H1 (cell line): ENCODE measurements around the gene ACCSL. TPM values are rescaled to one million over a fixed set of nuclear protein-coding genes. Genes with fewer than 3 reads are reported as not detected.
A peak's percentile ranks its signal among the peaks of the same experiment; 100 is the strongest.

Source experiments
- CTCF ChIA-PET: fragments of 300-600 bp; sonication (Branson Sonifier 250); formaldehyde crosslinking; loops from one replicate; lab custom pipeline; 2021; ENCODE audit not compliant: partially characterized antibody; lab: Charles Lee
- POLR2A ChIA-PET: fragments of 300-600 bp; sonication (Branson Sonifier 250); formaldehyde crosslinking; loops from one replicate; lab custom pipeline; 2021; ENCODE audit warnings: inconsistent platforms; ENCODE audit not compliant: partially characterized antibody; lab: Charles Lee
- DNase-seq, 2 experiments: peaks; one replicate each; pipeline versions ENCODE4 v3.0.0 to v3.0.0-alpha.2; 2010 to 2022; ENCODE audit warnings: low spot score in 2 of 2, low read depth in 1 of 2, mixed read lengths in 1 of 2
- FAIRE-seq: peaks from 2 replicates; lab custom pipeline; 2011; peaks lifted over from hg19 to GRCh38; lab: Jason Lieb, UNC
- H2AFZ ChIP-seq: 2 replicates; pipeline ENCODE4 v1.8.1; 2012; ENCODE audit warnings: low read length, inconsistent platforms
- H2AK5ac ChIP-seq: 2 replicates; pipeline ENCODE4 v1.6.1; 2013; ENCODE audit warnings: low read depth, low read length
- H2BK120ac ChIP-seq: replicated peaks from 2 replicates; pipeline ENCODE3; 2013; ENCODE audit warnings: low read depth, low read length, inconsistent platforms
- H2BK12ac ChIP-seq: 2 replicates; pipeline ENCODE4 v1.6.1; 2013; ENCODE audit warnings: low read depth, low read length
- H2BK15ac ChIP-seq: 2 replicates; pipeline ENCODE4 v1.6.1; 2013; ENCODE audit warnings: low read length
- H2BK20ac ChIP-seq: 2 replicates; pipeline ENCODE4 v1.6.1; 2013; ENCODE audit warnings: low read length
- H2BK5ac ChIP-seq: 2 replicates; pipeline ENCODE4 v1.6.1; 2013; ENCODE audit warnings: low read depth, low read length
- H3K14ac ChIP-seq: 2 replicates; pipeline ENCODE4 v1.6.1; 2013; ENCODE audit warnings: inconsistent platforms; ENCODE audit not compliant: insufficient read length
- H3K18ac ChIP-seq: 2 replicates; pipeline ENCODE4 v1.6.1; 2013; ENCODE audit warnings: low read length; ENCODE audit errors: extremely low read depth
- H3K23ac ChIP-seq: 2 replicates; pipeline ENCODE4 v1.6.1; 2013; ENCODE audit warnings: inconsistent platforms; ENCODE audit not compliant: insufficient read length
- H3K23me2 ChIP-seq: 2 replicates; pipeline ENCODE4 v1.6.1; 2013; ENCODE audit warnings: low read depth, low read length
- H3K27ac ChIP-seq: 2 replicates; pipeline ENCODE4 v1.6.1; 2011; ENCODE audit warnings: low read depth, low read length, inconsistent platforms
- H3K27me3 ChIP-seq, 4 experiments: replicated peaks in 1 of 4; 1 replicate in 1 of 4; 2 replicates in 3 of 4; pipeline versions ENCODE4 v1.6.1 to v1.8.1; 2011 to 2013; ENCODE audit warnings: low read length in 3 of 4, mild to moderate bottlenecking in 3 of 4, inconsistent platforms in 2 of 4, mixed read lengths in 2 of 4, moderate library complexity in 1 of 4; ENCODE audit not compliant: control insufficient read depth in 3 of 4, insufficient read depth in 3 of 4; ENCODE audit errors: extremely low read depth in 1 of 4
- H3K36me3 ChIP-seq, 4 experiments: 2 replicates each; pipeline versions ENCODE4 v1.6.1 to v1.8.1; 2011 to 2013; ENCODE audit warnings: mild to moderate bottlenecking in 4 of 4, low read length in 3 of 4, moderate library complexity in 2 of 4, control low read depth in 1 of 4, inconsistent platforms in 1 of 4; ENCODE audit not compliant: insufficient read depth in 4 of 4, control insufficient read depth in 2 of 4
- H3K4ac ChIP-seq: replicated peaks from 2 replicates; pipeline ENCODE3; 2013; ENCODE audit warnings: low read length, low read depth, mixed read lengths, inconsistent platforms; ENCODE audit not compliant: insufficient read length
- H3K4me1 ChIP-seq, 4 experiments: replicated peaks in 1 of 4; 1 replicate in 1 of 4; 2 replicates in 3 of 4; pipeline versions ENCODE4 v1.6.1 to v1.8.1; 2011 to 2013; ENCODE audit warnings: low read length in 3 of 4, inconsistent platforms in 2 of 4, mixed read lengths in 1 of 4; ENCODE audit not compliant: insufficient read depth in 4 of 4, control insufficient read depth in 3 of 4
- H3K4me2 ChIP-seq, 2 experiments: 2 replicates each; pipeline versions ENCODE4 v1.6.1 to v1.8.1; 2011 to 2013; ENCODE audit warnings: low read depth in 2 of 2, low read length in 2 of 2, control low read depth in 1 of 2, inconsistent platforms in 1 of 2, mild to moderate bottlenecking in 1 of 2; ENCODE audit not compliant: insufficient read depth in 1 of 2
- H3K4me3 ChIP-seq, 4 experiments: fragments of 200-600, 300-600 bp in 1 of 4; sonication (generic), shearing (Covaris generic), sonication (Bioruptor Twin) in 1 of 4; 2 replicates each; pipeline versions ENCODE4 v1.5.1 to v1.8.1; 2011 to 2016; ENCODE audit warnings: low read length in 4 of 4, low read depth in 3 of 4, control low read depth in 2 of 4, inconsistent platforms in 2 of 4, mild to moderate bottlenecking in 2 of 4, mixed read lengths in 1 of 4, moderate library complexity in 1 of 4; ENCODE audit not compliant: insufficient read depth in 2 of 4; ENCODE audit errors: extremely low read depth in 1 of 4
- H3K56ac ChIP-seq: replicated peaks from 2 replicates; pipeline ENCODE3; 2013; ENCODE audit warnings: low read depth, mild to moderate bottlenecking, mixed read lengths, low read length, inconsistent platforms; ENCODE audit not compliant: insufficient read length
- H3K79me1 ChIP-seq: 2 replicates; pipeline ENCODE4 v1.6.1; 2013; ENCODE audit warnings: low read depth, low read length, control low read depth
- H3K79me2 ChIP-seq, 2 experiments: 2 replicates each; pipeline versions ENCODE4 v1.6.1 to v1.8.1; 2012 to 2013; ENCODE audit warnings: low read length in 2 of 2, mild to moderate bottlenecking in 2 of 2, inconsistent platforms in 1 of 2; ENCODE audit not compliant: insufficient read depth in 2 of 2, control insufficient read depth in 1 of 2
- H3K9ac ChIP-seq, 4 experiments: replicated peaks in 1 of 4; 1 replicate in 1 of 4; 2 replicates in 3 of 4; pipeline versions ENCODE4 v1.6.1 to v1.8.1; 2011 to 2013; ENCODE audit warnings: low read depth in 3 of 4, low read length in 3 of 4, control low read depth in 2 of 4, mild to moderate bottlenecking in 2 of 4, moderate library complexity in 2 of 4, inconsistent platforms in 1 of 4; ENCODE audit errors: extremely low read depth in 1 of 4
- H3K9me3 ChIP-seq, 2 experiments: 2 replicates each; pipeline versions ENCODE4 v1.6.1 to v1.8.1; 2012 to 2013; ENCODE audit warnings: mild to moderate bottlenecking in 2 of 2, moderate library complexity in 2 of 2, control low read depth in 1 of 2, inconsistent platforms in 1 of 2, low read depth in 1 of 2, low read length in 1 of 2, mixed read lengths in 1 of 2; ENCODE audit not compliant: insufficient read depth in 2 of 2
- H4K20me1 ChIP-seq, 2 experiments: replicated peaks in 1 of 2; 2 replicates each; pipeline versions ENCODE3 to v1.8.1; 2011 to 2013; ENCODE audit warnings: inconsistent platforms in 2 of 2, low read length in 2 of 2, mild to moderate bottlenecking in 1 of 2; ENCODE audit not compliant: insufficient read depth in 2 of 2, control insufficient read depth in 1 of 2
- H4K5ac ChIP-seq: 2 replicates; pipeline ENCODE4 v1.6.1; 2013; ENCODE audit warnings: low read length, low read depth, mixed read lengths, inconsistent platforms; ENCODE audit not compliant: insufficient read length
- H4K8ac ChIP-seq: 2 replicates; pipeline ENCODE4 v1.8.0; 2013; ENCODE audit warnings: mild to moderate bottlenecking, moderate library complexity, low read length, inconsistent platforms; ENCODE audit not compliant: insufficient read depth; ENCODE audit errors: extremely low read depth
- H4K91ac ChIP-seq: replicated peaks from 2 replicates; pipeline ENCODE3; 2013; ENCODE audit warnings: low read length, mixed read lengths, inconsistent platforms; ENCODE audit not compliant: insufficient read length
- E2F6 ChIP-seq: IDR thresholded peaks from 2 replicates; pipeline ENCODE4 v1.6.1; 2012; ENCODE audit warnings: inconsistent platforms
- GTF2F1 ChIP-seq: IDR thresholded peaks from 2 replicates; pipeline ENCODE4 v1.6.1; 2012; ENCODE audit warnings: low read depth, low read length, improper control_type of control experiment, borderline replicate concordance
- KDM1A ChIP-seq: fragments of 200-600, 300-600 bp; sonication (generic); IDR thresholded peaks from 2 replicates; pipeline ENCODE4 v1.7.1; 2016; ENCODE audit warnings: mild to moderate bottlenecking, low read length, borderline replicate concordance
- KDM4A ChIP-seq: IDR thresholded peaks from one replicate; pipeline ENCODE4 v1.7.1; 2012; ENCODE audit warnings: low read depth, mild to moderate bottlenecking, moderate library complexity, low read length, inconsistent platforms; ENCODE audit not compliant: severe bottlenecking
- MAX ChIP-seq: IDR thresholded peaks from 2 replicates; pipeline ENCODE4 v1.6.1; 2012; ENCODE audit warnings: inconsistent platforms
- NANOG ChIP-seq: IDR thresholded peaks from 2 replicates; pipeline ENCODE4 v1.6.1; 2011; ENCODE audit warnings: low read length, low read depth, mild to moderate bottlenecking, inconsistent platforms; ENCODE audit not compliant: insufficient read depth, poor library complexity, severe bottlenecking
- NRF1 ChIP-seq: IDR thresholded peaks from 2 replicates; pipeline ENCODE4 v1.6.1; 2011; ENCODE audit warnings: mild to moderate bottlenecking, low read depth, low read length, improper control_type of control experiment
- POU5F1 ChIP-seq: IDR thresholded peaks from 2 replicates; pipeline ENCODE4 v1.6.1; 2011; ENCODE audit warnings: low read depth, mild to moderate bottlenecking, low read length, moderate library complexity
- RBBP5 ChIP-seq: IDR thresholded peaks from 2 replicates; pipeline ENCODE4 v1.7.1; 2012; ENCODE audit warnings: low read depth, mild to moderate bottlenecking, inconsistent platforms, low read length, moderate library complexity, borderline replicate concordance
- SIX5 ChIP-seq: IDR thresholded peaks from 2 replicates; pipeline ENCODE4 v1.6.1; 2011; ENCODE audit warnings: mild to moderate bottlenecking, low read depth, low read length
- SP1 ChIP-seq: IDR thresholded peaks from 2 replicates; pipeline ENCODE4 v1.6.1; 2011; ENCODE audit warnings: low read depth, low read length
- WGBS, 2 experiments: shearing (Covaris generic) in 1 of 2; methylation state at CpG; one replicate each; pipeline versions ENCODE4 v1.1.6 to v1.1.7; 2013 to 2015; ENCODE audit warnings: low lambda C conversion rate in 2 of 2, mixed read lengths in 2 of 2, inconsistent platforms in 1 of 2, low coverage in 1 of 2, missing lambda C conversion rate in 1 of 2; ENCODE audit not compliant: insufficient replicate concordance in 2 of 2, insufficient coverage in 1 of 2, insufficient read length in 1 of 2; ENCODE audit errors: extremely low coverage in 1 of 2, missing lambda C conversion rate in 1 of 2; 5-methylcytosine and 5-hydroxymethylcytosine counted together
- polyA plus RNA-seq, 7 experiments: library from polyadenylated mRNA; depleted of rRNA in 3 of 7; stranded (reverse) in 5 of 7; unstranded in 2 of 7; fragments of >200 nt in 5 of 7; fragments of 200-250 nt in 2 of 7; gene quantifications; 1 replicate in 5 of 7; 2 replicates in 1 of 7; 4 replicates in 1 of 7; pipeline versions ENCODE4 v1.2.1 to v1.2.3, GENCODE V29; 2011 to 2013; ENCODE audit warnings: missing spikeins in 2 of 7, mixed read lengths in 2 of 7
- total RNA-seq: library from RNA; stranded (reverse); fragmentation: NEBNext Ultra II Directional; extraction: Animal tissue kit (Norgen Biotek cat#: 25700); gene quantifications from 2 replicates; pipeline ENCODE4 v1.2.1, GENCODE V29; 2021

ACCSL gene
- total and polyA plus RNA-seq, 2 of the 8 experiments (the other 6 are each of a cell fraction or from before 2014, with no cell fraction given), result not detected

GRCh38 chr11:44004452-44005062, 43.2 kb upstream of the ACCSL start:
- H2BK12ac ChIP-seq, result 0 out of 2 replicates have a peak overlapping the region, but pooled peaks have one; percentile 11
- DNase-seq (peak in 1 of 2 experiments; percentile 44), FAIRE-seq (no peak)
- no peak overlapping the region for H3K4me3 ChIP-seq
- peaks cover 0 to 2% (median 0%) of the 10 kb centered on the region in 4 experiments; a peak in 1 of 7 replicates for H3K27me3 ChIP-seq
- H2BK5ac ChIP-seq, result no peak overlapping the region
- no peak overlapping the region for H3K56ac ChIP-seq
- ChIA-PET POLR2A (interaction anchor here (1.0 to 1.4 kb wide), 6 partner anchors 9 to 115 kb away, joined by 3 to 6 read pairs (median 3); no protein-coding TSS in a partner anchor), CTCF (interaction anchor here (1.1 to 6.8 kb wide), 5 partner anchors 13 to 115 kb away, joined by 3 to 52 read pairs (median 5); no protein-coding TSS in a partner anchor)
- H3K18ac ChIP-seq, result peak overlapping the region; percentile 3
- H4K91ac ChIP-seq, result peak overlapping the region; percentile 48
- WGBS, 2 experiments, result 84% methylated on average over 10 of the region's 10 CpGs; no CpG with 5 or more reads in 1 of the 2 experiments
- no peak overlapping the region for H4K5ac ChIP-seq
- H3K9me3 ChIP-seq, result 0 out of 4 replicates have a peak, but pooled peaks cover 0 to under 1% of the 10 kb centered on the region in 2 experiments
- H3K4me1 ChIP-seq, result peaks cover 0 to 18% (median 7%) of the 10 kb centered on the region in 4 experiments; a peak in 6 of 7 replicates
- no peak overlapping the region for H3K27ac ChIP-seq
- H3K79me1 ChIP-seq, result no peaks in the 10 kb centered on the region
- H3K9ac ChIP-seq, result no peak overlapping the region
- no peak overlapping the region for H3K4me2 ChIP-seq
- H2AFZ ChIP-seq, result peak overlapping the region; percentile 62; the same call in 1 of the 2 replicates
- H2BK15ac ChIP-seq, result no peak overlapping the region; the same call in 1 of the 2 replicates
- H2BK120ac ChIP-seq, result no peak overlapping the region
- H3K14ac ChIP-seq, result no peak overlapping the region
- no peaks in the 10 kb centered on the region for H3K79me2 ChIP-seq
- H2AK5ac ChIP-seq, result no peak overlapping the region
- H2BK20ac ChIP-seq, result 0 out of 2 replicates have a peak overlapping the region, but pooled peaks have one; percentile 61
- no peak overlapping the region for H3K4ac ChIP-seq
- no peak overlapping the region for H3K23ac ChIP-seq
- no peak overlapping the region for H4K8ac ChIP-seq
- H3K23me2 ChIP-seq, result no peaks in the 10 kb centered on the region; the same call in 1 of the 2 replicates
- no peaks in the 10 kb centered on the region for H3K36me3 ChIP-seq
- H4K20me1 ChIP-seq, result no peaks in the 10 kb centered on the region
- TF ChIP-seq SIX5, result no peak
- TF ChIP-seq KDM1A, result no peak
- TF ChIP-seq E2F6, result no peak
- TF ChIP-seq POU5F1, result no peak
- no peak for TF ChIP-seq NRF1
- no peak for TF ChIP-seq RBBP5
- TF ChIP-seq SP1, result no peak
- TF ChIP-seq NANOG, result no peak
- no peak for TF ChIP-seq GTF2F1
- TF ChIP-seq KDM4A, result no peak
- no peak for TF ChIP-seq MAX
